Body of pancreas (tissue), 4 donors: ENCODE data around the gene SEC22C.

ENCODE experiments used
- CTCF ChIP-seq, 7 experiments: fragments of 450-650 bp in 4 of 7; fragments of 200-600 bp in 3 of 7; sonication (generic) in 3 of 7; IDR thresholded peaks; one replicate each; pipeline ENCODE4 v1.5.1; 2016 to 2019; ENCODE audit warnings: antibody characterized with exemption in 7 of 7
- POLR2A ChIP-seq, 3 donors: fragments of 450-650 bp; IDR thresholded peaks; one replicate each; pipeline ENCODE4 v1.6.1; 2016; ENCODE audit warnings: antibody characterized with exemption in 3 of 3, mild to moderate bottlenecking in 2 of 3

DNA sequence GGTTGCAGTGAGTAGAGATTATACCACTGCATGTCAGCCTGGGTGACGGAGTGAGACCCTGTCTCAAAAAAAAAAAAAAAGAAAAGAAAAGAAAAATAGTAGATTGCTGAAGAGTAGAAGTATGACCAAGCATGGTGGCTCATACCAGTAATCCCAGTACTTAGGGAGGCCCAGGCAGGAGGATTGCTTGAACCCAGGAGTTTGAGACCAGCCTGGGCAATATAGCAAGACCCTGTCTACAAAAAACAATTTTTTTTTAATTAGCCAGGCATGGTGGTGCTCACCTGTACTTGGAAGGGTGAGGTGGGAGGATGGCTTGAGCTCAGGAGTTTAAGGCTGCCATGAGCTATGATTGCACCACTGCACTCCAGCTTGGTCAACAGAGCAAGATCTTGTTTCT lies 21.2 kb upstream of the SEC22C start:
- TF ChIP-seq CTCF (IDR thresholded peaks at IDR 0.05) (no peak), POLR2A (IDR thresholded peaks at IDR 0.05) (no peak)
